ENCODE results near the gene CDKN2AIP. TPM values are rescaled to one million over a fixed set of nuclear protein-coding genes. Genes with fewer than 3 reads are reported as not detected.

CDKN2AIP gene
- total RNA-seq, 2 experiments from 2014 or later = 55.7 to 56.9 TPM

- Histone ChIP-seq H3K36me3 (ENCODE audit: insufficient read depth, low read length) (peaks cover 59% of the 10 kb centered on the region), H3K27ac (ENCODE audit: low read depth in 1 of 2, low read length in 2 of 2) (no peak overlapping the region), H3K9me3 (ENCODE audit: control insufficient read depth in 1 of 2, insufficient read depth in 1 of 2, low read length in 2 of 2) (no peaks in the 10 kb centered on the region), H3K27me3 (ENCODE audit: control insufficient read depth in 1 of 2, insufficient read depth in 2 of 2, low read length in 2 of 2) (no peaks in the 10 kb centered on the region), H3K4me3 (ENCODE audit: low read length) (no peak overlapping the region), H3K4me1 (ENCODE audit: insufficient read depth, low read length) (peaks cover 26% of the 10 kb centered on the region)
- Mint-ChIP-seq H3K27ac (peak overlapping the region; percentile 96), H3K4me3 (peak overlapping the region; percentile 86), H3K9me3 (no peaks in the 10 kb centered on the region), H3K4me1 (ENCODE audit: low read depth) (peaks cover 55% of the 10 kb centered on the region), H3K36me3 (ENCODE audit: low read depth) (peaks cover 77% of the 10 kb centered on the region), H3K27me3 (no peaks in the 10 kb centered on the region)
- ATAC-seq (ENCODE audit: poor library complexity) (no peak), DNase-seq (peak in 3 of 14 experiments; percentile 36 to 51 (median 41))
- CTCF ChIA-PET = no interaction called here
- intact Hi-C loops (cut with DNase I, micrococcal nuclease) = loop anchor here in 1 of 2 experiments (2.0 to 10.0 kb wide), 4 partner anchors 25 to 1757 kb away; partner anchors contain the start of genes CFAP97, IRF2 and SNX25
- TF ChIP-seq, protein P1, sequence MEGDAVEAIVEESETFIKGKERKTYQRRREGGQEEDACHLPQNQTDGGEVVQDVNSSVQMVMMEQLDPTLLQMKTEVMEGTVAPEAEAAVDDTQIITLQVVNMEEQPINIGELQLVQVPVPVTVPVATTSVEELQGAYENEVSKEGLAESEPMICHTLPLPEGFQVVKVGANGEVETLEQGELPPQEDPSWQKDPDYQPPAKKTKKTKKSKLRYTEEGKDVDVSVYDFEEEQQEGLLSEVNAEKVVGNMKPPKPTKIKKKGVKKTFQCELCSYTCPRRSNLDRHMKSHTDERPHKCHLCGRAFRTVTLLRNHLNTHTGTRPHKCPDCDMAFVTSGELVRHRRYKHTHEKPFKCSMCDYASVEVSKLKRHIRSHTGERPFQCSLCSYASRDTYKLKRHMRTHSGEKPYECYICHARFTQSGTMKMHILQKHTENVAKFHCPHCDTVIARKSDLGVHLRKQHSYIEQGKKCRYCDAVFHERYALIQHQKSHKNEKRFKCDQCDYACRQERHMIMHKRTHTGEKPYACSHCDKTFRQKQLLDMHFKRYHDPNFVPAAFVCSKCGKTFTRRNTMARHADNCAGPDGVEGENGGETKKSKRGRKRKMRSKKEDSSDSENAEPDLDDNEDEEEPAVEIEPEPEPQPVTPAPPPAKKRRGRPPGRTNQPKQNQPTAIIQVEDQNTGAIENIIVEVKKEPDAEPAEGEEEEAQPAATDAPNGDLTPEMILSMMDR (IDR thresholded peaks at IDR 0.05) = no peak
- POLR2A ChIA-PET = interaction anchor here (1.0 to 5.5 kb wide), 2 partner anchors 17 to 57 kb away, joined by 3 to 107 read pairs; partner anchors contain the start of gene ING2
Observed at GRCh38 chr4:183447646-183448045, 3.2 kb downstream of the CDKN2AIP start.

DNA sequence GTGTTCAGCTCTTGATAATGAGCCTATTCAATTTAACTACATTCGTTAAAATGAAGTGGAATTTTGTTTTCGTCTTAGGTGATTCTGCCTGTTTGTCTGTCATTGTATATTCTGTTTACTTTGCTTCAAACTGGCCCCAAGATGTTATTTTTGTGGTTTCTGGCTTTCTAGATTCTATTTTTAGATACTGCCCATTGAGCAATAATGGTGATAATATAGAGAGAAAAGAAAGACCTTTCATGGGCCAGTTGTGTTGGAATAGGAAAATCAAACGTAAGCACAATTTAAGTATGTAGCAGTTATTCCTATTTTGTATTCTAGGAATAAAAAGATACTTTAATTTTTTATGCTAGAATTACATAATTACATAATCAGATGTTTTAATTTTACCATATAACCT lies 4.0 kb downstream of the CDKN2AIP start:
- Histone ChIP-seq H3K27me3 (ENCODE audit: control insufficient read depth in 1 of 2, insufficient read depth in 2 of 2, low read length in 2 of 2) (no peaks in the 10 kb centered on the region), H3K27ac (ENCODE audit: low read depth in 1 of 2, low read length in 2 of 2) (no peak overlapping the region), H3K4me1 (ENCODE audit: insufficient read depth, low read length) (peaks cover 22% of the 10 kb centered on the region), H3K9me3 (ENCODE audit: control insufficient read depth in 1 of 2, insufficient read depth in 1 of 2, low read length in 2 of 2) (no peaks in the 10 kb centered on the region), H3K36me3 (ENCODE audit: insufficient read depth, low read length) (peaks cover 59% of the 10 kb centered on the region), H3K4me3 (ENCODE audit: low read length) (no peak overlapping the region)
- Mint-ChIP-seq H3K4me1 (ENCODE audit: low read depth) (peaks cover 54% of the 10 kb centered on the region), H3K27me3 (no peaks in the 10 kb centered on the region), H3K9me3 (no peaks in the 10 kb centered on the region), H3K27ac (peak overlapping the region; percentile 96), H3K4me3 (peak overlapping the region; percentile 56), H3K36me3 (ENCODE audit: low read depth) (peaks cover 83% of the 10 kb centered on the region)
- ChIA-PET POLR2A (interaction anchor here (1.0 kb wide), 1 partner anchor 18 kb away, joined by 3 read pairs; no protein-coding TSS in a partner anchor), CTCF (no interaction called here)
- DNase-seq (no peak), ATAC-seq (ENCODE audit: poor library complexity) (no peak)
- intact Hi-C loops (cut with DNase I, micrococcal nuclease) = loop anchor here in 1 of 2 experiments (5.0 to 10.0 kb wide), 3 partner anchors 1024 to 1756 kb away; partner anchors contain the start of genes CFAP97, IRF2 and SNX25
- TF ChIP-seq, protein P1 (IDR thresholded peaks at IDR 0.05) = no peak

DNA sequence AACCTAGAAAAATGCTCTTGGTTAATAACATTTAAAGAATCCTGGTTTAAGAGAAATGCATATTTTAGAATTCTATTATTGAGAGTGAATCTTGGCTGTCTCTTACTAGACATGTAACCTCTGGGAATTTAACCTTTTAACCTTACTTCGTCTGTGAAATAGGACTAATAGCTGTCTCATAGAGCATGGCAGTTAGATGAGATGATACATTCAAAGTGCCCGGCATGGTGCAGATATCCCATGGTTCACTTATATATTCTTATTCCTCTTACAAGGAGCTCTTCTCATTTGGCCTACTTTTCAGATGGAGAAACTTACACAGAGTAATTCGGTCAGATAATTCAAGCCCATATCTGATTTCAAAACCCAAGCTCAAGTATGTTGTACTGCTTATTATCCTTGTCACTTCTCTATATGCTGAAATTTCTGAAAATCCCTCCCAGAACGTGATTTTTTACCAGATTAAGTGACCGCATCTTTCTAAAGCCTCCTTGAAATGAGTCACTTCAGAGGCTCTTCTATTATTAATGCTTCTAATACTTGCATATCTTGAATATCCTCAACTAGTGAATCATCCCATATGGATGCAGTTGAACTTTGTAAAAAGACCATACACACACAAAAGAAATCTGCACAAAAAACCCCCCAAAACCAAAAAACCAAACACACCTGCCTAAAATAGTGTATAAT lies 4.9 kb downstream of the CDKN2AIP start:
- no peak overlapping the region for H3K4me3 ChIP-seq (ENCODE audit: low read length)
- H3K27me3 ChIP-seq (ENCODE audit: control insufficient read depth in 1 of 2, insufficient read depth in 2 of 2, low read length in 2 of 2) = no peaks in the 10 kb centered on the region
- intact Hi-C loops (cut with DNase I, micrococcal nuclease) = loop anchor here in 1 of 2 experiments (5.0 to 10.0 kb wide), 3 partner anchors 1023 to 1755 kb away; partner anchors contain the start of genes CFAP97, IRF2 and SNX25
- ATAC-seq (ENCODE audit: poor library complexity) = no peak
- Mint-ChIP-seq H3K4me3 (peak overlapping the region; percentile 3), H3K4me1 (ENCODE audit: low read depth) (peaks cover 49% of the 10 kb centered on the region), H3K36me3 (ENCODE audit: low read depth) (peaks cover 87% of the 10 kb centered on the region), H3K9me3 (no peaks in the 10 kb centered on the region), H3K27me3 (no peaks in the 10 kb centered on the region), H3K27ac (peak overlapping the region; percentile 4)
- CTCF ChIA-PET = no interaction called here
- H3K27ac ChIP-seq (ENCODE audit: low read depth in 1 of 2, low read length in 2 of 2) = no peak overlapping the region
- no peak for DNase-seq
- H3K9me3 ChIP-seq (ENCODE audit: control insufficient read depth in 1 of 2, insufficient read depth in 1 of 2, low read length in 2 of 2) = no peaks in the 10 kb centered on the region
- peaks cover 17% of the 10 kb centered on the region for H3K4me1 ChIP-seq (ENCODE audit: insufficient read depth, low read length)
- H3K36me3 ChIP-seq (ENCODE audit: insufficient read depth, low read length) = peaks cover 59% of the 10 kb centered on the region
- TF ChIP-seq, protein P1 (IDR thresholded peaks at IDR 0.05) = no peak
- POLR2A ChIA-PET = no interaction called here
